ENCODE results near the gene RNF182.

GRCh38 chr6:13990796-13991195 lies 66.0 kb downstream of the RNF182 start:
- TF ChIP-seq CTCF (IDR thresholded peaks at IDR 0.05; ENCODE audit: insufficient read depth, low read depth, low read length) (no peak), EZH2 (IDR thresholded peaks at IDR 0.05; ENCODE audit: insufficient read depth, low read length) (no peak)
